Measurements from ENCODE around the gene GEMIN7. TPM values are rescaled to one million over a fixed set of nuclear protein-coding genes. Genes with fewer than 3 reads are reported as not detected.
A peak's percentile ranks its signal among the peaks of the same experiment; 100 is the strongest.

Gene GEMIN7
- total RNA-seq, 3 donors from 2014 or later, result 21.3 to 35.1 (median 22.1) TPM

- no peaks in the 10 kb centered on the region for H3K36me3 ChIP-seq
- no peak for DNase-seq (ENCODE audit: low spot score in 2 of 2)
- peak overlapping the region in 1 of 2 donors; percentile 3 for H3K27ac ChIP-seq
Measured at GRCh38 chr19:45045671-45046353, 33.2 kb upstream of the GEMIN7 start.

GRCh38 chr19:45046355-45046754, 32.7 kb upstream of the GEMIN7 start:
- TF ChIP-seq POLR2A (IDR thresholded peaks at IDR 0.05), result no peak
- no peak for TF ChIP-seq POLR2AphosphoS5 (IDR thresholded peaks at IDR 0.05)
- no peak for TF ChIP-seq CTCF (IDR thresholded peaks at IDR 0.05)
- intact Hi-C loops (cut with DNase I; ENCODE audit: low total_unique reads), result no loop called here
- Histone ChIP-seq H3K9me3 (no peaks in the 10 kb centered on the region), H3K27ac (no peak overlapping the region), H3K36me3 (no peaks in the 10 kb centered on the region), H3K4me1 (peaks cover 0 to 17% of the 10 kb centered on the region in 2 donors), H3K27me3 (no peaks in the 10 kb centered on the region), H3K4me3 (no peak overlapping the region)
- no peak for DNase-seq (ENCODE audit: low spot score in 2 of 2)

More at GRCh38 chr19:45045671-45046353, 33.2 kb upstream of the GEMIN7 start:
- no peaks in the 10 kb centered on the region for H3K27me3 ChIP-seq
- peaks cover 0 to 19% of the 10 kb centered on the region in 2 donors for H3K4me1 ChIP-seq
- no peak overlapping the region for H3K4me3 ChIP-seq
- TF ChIP-seq POLR2AphosphoS5 (IDR thresholded peaks at IDR 0.05) (no peak), POLR2A (IDR thresholded peaks at IDR 0.05) (no peak), CTCF (IDR thresholded peaks at IDR 0.05) (no peak)
- intact Hi-C loops (cut with DNase I; ENCODE audit: low total_unique reads), result no loop called here
- no peaks in the 10 kb centered on the region for H3K9me3 ChIP-seq

DNA sequence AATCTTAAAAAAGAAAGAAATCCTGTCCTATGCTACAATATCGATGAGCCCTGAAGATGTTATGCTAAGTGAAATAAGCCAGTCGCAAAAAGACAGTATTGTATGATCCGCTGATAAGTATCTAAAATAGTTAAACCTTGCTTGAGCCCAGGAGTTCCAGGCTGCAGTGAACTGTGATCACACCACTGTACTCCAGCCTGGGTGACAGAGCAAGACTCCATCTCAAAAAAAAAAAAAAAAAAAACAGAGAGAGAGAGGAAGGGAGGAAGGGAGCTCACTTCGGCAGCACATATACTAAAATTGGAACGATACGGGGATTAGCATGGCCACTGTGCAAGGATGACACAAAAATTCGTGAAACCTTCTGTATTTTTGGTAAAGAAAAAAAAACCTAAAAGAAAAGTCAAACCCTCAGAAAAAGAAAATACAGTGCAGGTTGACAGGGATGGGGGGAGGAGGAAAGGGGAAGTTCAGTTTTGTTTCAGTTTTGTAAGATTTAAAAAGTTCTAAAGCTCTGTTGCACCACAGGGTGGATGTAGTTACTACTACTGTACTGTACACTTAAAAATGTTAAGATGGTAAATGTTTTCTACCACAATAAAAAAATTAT, 31.8 kb upstream of the GEMIN7 start:
- intact Hi-C loops (cut with DNase I; ENCODE audit: low total_unique reads), result no loop called here
- no peak overlapping the region for H3K4me3 ChIP-seq

GRCh38 chr19:45049073-45049736, 29.9 kb upstream of the GEMIN7 start:
- no peak overlapping the region for H3K4me3 ChIP-seq
- no peaks in the 10 kb centered on the region for H3K27me3 ChIP-seq
- no peak for TF ChIP-seq POLR2AphosphoS5 (IDR thresholded peaks at IDR 0.05)
- no peaks in the 10 kb centered on the region for H3K9me3 ChIP-seq
- peak in 1 of 2 donors; percentile 67 for DNase-seq (ENCODE audit: low spot score in 2 of 2)
- peaks cover 4% of the 10 kb centered on the region for H3K36me3 ChIP-seq
- intact Hi-C loops (cut with DNase I; ENCODE audit: low total_unique reads), result no loop called here
- H3K4me1 ChIP-seq, result peaks cover 0 to 12% of the 10 kb centered on the region in 2 donors
- peak overlapping the region; percentile 17 to 48 for H3K27ac ChIP-seq

More for the DNA sequence above, 31.8 kb upstream of the GEMIN7 start:
- DNase-seq (ENCODE audit: low spot score in 2 of 2), result no peak
- Histone ChIP-seq H3K27me3 (no peaks in the 10 kb centered on the region), H3K9me3 (no peaks in the 10 kb centered on the region), H3K36me3 (no peaks in the 10 kb centered on the region), H3K27ac (no peak overlapping the region), H3K4me1 (peaks cover 0 to 12% of the 10 kb centered on the region in 2 donors)
- TF ChIP-seq POLR2AphosphoS5 (IDR thresholded peaks at IDR 0.05) (no peak), POLR2A (IDR thresholded peaks at IDR 0.05) (no peak), CTCF (IDR thresholded peaks at IDR 0.05) (no peak)

- H3K27me3 ChIP-seq, result no peaks in the 10 kb centered on the region
- H3K36me3 ChIP-seq, result peaks cover 4% of the 10 kb centered on the region
- peak overlapping the region in 1 of 2 donors; percentile 17 for H3K27ac ChIP-seq
- no peak for TF ChIP-seq POLR2AphosphoS5 (IDR thresholded peaks at IDR 0.05)
- DNase-seq (ENCODE audit: low spot score in 2 of 2), result no peak
- intact Hi-C loops (cut with DNase I; ENCODE audit: low total_unique reads), result no loop called here
- H3K9me3 ChIP-seq, result no peaks in the 10 kb centered on the region
- peaks cover 0 to 12% of the 10 kb centered on the region in 2 donors for H3K4me1 ChIP-seq
- no peak overlapping the region for H3K4me3 ChIP-seq
Measured at GRCh38 chr19:45050036-45050435, 29.0 kb upstream of the GEMIN7 start.

Measured in breast epithelium (tissue), 4 donors.